ENCODE measurements around the gene FCHO2.

The FCHO2 gene

DNA sequence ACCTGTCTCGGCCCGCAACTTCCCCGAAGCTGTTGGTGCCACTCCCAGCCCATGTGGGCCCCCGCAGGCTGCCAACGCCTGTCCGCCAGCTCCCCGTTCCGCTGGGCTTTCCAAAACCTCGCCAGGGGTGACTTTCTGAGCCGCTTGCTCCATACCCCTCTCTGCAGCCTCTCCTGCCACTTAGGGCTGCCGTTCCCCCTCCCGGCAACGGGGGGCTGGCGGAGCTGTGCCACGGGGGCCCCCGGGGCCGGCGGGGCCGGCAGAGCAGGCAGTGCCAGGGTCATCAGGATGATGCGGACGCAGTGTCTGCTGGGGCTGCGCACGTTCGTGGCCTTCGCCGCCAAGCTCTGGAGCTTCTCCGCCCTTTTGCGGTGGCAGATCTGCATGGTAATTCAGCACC lies 40.8 kb downstream of the FCHO2 start:
- H2BK120ac ChIP-seq (ENCODE audit: insufficient read depth, low read length, poor library complexity), result no peak overlapping the region
- no peak for DNase-seq
- H3K27me3 ChIP-seq (ENCODE audit: insufficient read depth, low read length), result no peaks in the 10 kb centered on the region
- H3K79me2 ChIP-seq (ENCODE audit: control insufficient read depth, insufficient read depth, low read length, poor library complexity), result no peaks in the 10 kb centered on the region
- no peak overlapping the region for H3K27ac ChIP-seq (ENCODE audit: low read depth, low read length)
- H3K23ac ChIP-seq (ENCODE audit: low read length), result no peak overlapping the region
- H3K14ac ChIP-seq (ENCODE audit: low read length), result no peak overlapping the region
- H3K9ac ChIP-seq (ENCODE audit: low read length), result no peak overlapping the region
- H4K12ac ChIP-seq (ENCODE audit: low read depth, low read length), result no peak overlapping the region
- no peaks in the 10 kb centered on the region for H3K9me3 ChIP-seq (ENCODE audit: insufficient read depth, low read depth, low read length)
- WGBS (ENCODE audit: extremely low coverage, insufficient coverage, insufficient read length), result no CpG with 5 or more reads among the region's 28 CpGs
- H2BK5ac ChIP-seq (ENCODE audit: low read depth, low read length, poor library complexity), result no peak overlapping the region
- H3K4ac ChIP-seq (ENCODE audit: low read depth, low read length), result no peak overlapping the region
- H4K91ac ChIP-seq (ENCODE audit: low read depth, low read length), result no peak overlapping the region
- no peaks in the 10 kb centered on the region for H3K79me1 ChIP-seq (ENCODE audit: low read length)
- H2BK12ac ChIP-seq (ENCODE audit: low read length), result no peak overlapping the region
- no peaks in the 10 kb centered on the region for H3K4me1 ChIP-seq (ENCODE audit: control insufficient read depth in 1 of 2, insufficient read depth in 2 of 2, low read length in 2 of 2)
- peaks cover 14 to 17% of the 10 kb centered on the region in 2 experiments for H3K36me3 ChIP-seq (ENCODE audit: control insufficient read depth in 1 of 2, insufficient read depth in 2 of 2, low read length in 2 of 2)
- H2AK5ac ChIP-seq (ENCODE audit: low read length), result no peak overlapping the region
- no peak overlapping the region for H3K4me2 ChIP-seq (ENCODE audit: low read length)
- H3K18ac ChIP-seq (ENCODE audit: low read length), result no peak overlapping the region
- H4K8ac ChIP-seq (ENCODE audit: low read depth, low read length), result no peak overlapping the region
- no peak overlapping the region for H3K4me3 ChIP-seq (ENCODE audit: low read depth, low read length)
- no peak overlapping the region for H2AFZ ChIP-seq (ENCODE audit: insufficient read depth, low read length, poor library complexity)

GRCh38 chr5:72999916-73000315 lies 44.1 kb downstream of the FCHO2 start:
- Histone ChIP-seq H3K18ac (ENCODE audit: low read length) (no peak overlapping the region), H3K4me2 (ENCODE audit: low read length) (no peak overlapping the region), H3K27ac (ENCODE audit: low read depth, low read length) (no peak overlapping the region), H2BK12ac (ENCODE audit: low read length) (no peak overlapping the region), H3K9me3 (ENCODE audit: insufficient read depth, low read depth, low read length) (no peaks in the 10 kb centered on the region), H4K8ac (ENCODE audit: low read depth, low read length) (no peak overlapping the region), H3K27me3 (ENCODE audit: insufficient read depth, low read length) (no peaks in the 10 kb centered on the region), H3K4ac (ENCODE audit: low read depth, low read length) (no peak overlapping the region), H3K79me1 (ENCODE audit: low read length) (no peaks in the 10 kb centered on the region), H2BK120ac (ENCODE audit: insufficient read depth, low read length, poor library complexity) (no peak overlapping the region), H3K23ac (ENCODE audit: low read length) (no peak overlapping the region), H4K91ac (ENCODE audit: low read depth, low read length) (no peak overlapping the region), H2AK5ac (ENCODE audit: low read length) (no peak overlapping the region), H2AFZ (ENCODE audit: insufficient read depth, low read length, poor library complexity) (no peak overlapping the region), H3K36me3 (ENCODE audit: control insufficient read depth in 1 of 2, insufficient read depth in 2 of 2, low read length in 2 of 2) (peaks cover 14 to 17% of the 10 kb centered on the region in 2 experiments), H2BK5ac (ENCODE audit: low read depth, low read length, poor library complexity) (no peak overlapping the region), H3K9ac (ENCODE audit: low read length) (no peak overlapping the region), H3K79me2 (ENCODE audit: control insufficient read depth, insufficient read depth, low read length, poor library complexity) (no peaks in the 10 kb centered on the region), H4K12ac (ENCODE audit: low read depth, low read length) (no peak overlapping the region), H3K4me1 (ENCODE audit: control insufficient read depth in 1 of 2, insufficient read depth in 2 of 2, low read length in 2 of 2) (no peaks in the 10 kb centered on the region), H3K4me3 (ENCODE audit: low read depth, low read length) (no peak overlapping the region), H3K14ac (ENCODE audit: low read length) (no peak overlapping the region)
- WGBS (ENCODE audit: extremely low coverage, insufficient coverage, insufficient read length), result no CpG with 5 or more reads among the region's 4 CpGs
- no peak for DNase-seq

DNA sequence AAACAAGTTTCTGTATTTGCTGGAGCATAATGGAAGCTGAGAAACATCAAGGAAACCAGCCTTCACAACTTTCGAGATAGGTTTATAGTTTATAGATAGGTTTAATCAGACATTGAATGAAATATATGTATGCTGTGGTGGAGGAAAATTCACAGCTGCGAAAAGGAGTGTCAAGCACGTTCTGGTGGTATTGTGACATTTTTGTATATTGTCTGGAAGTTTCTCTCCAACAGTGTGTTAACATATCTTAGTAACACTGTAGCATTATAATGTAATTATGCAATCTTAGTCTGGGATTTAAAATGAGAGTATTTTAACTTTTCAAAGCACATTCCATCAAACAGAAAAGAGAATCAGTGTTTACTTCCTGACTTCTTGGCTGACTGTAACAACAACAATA lies 50.0 kb downstream of the FCHO2 start:
- no peak overlapping the region for H4K12ac ChIP-seq (ENCODE audit: low read depth, low read length)
- H2AK5ac ChIP-seq (ENCODE audit: low read length), result no peak overlapping the region
- H3K27me3 ChIP-seq (ENCODE audit: insufficient read depth, low read length), result no peaks in the 10 kb centered on the region
- no peak overlapping the region for H3K27ac ChIP-seq (ENCODE audit: low read depth, low read length)
- H4K8ac ChIP-seq (ENCODE audit: low read depth, low read length), result no peak overlapping the region
- no peak overlapping the region for H3K4me3 ChIP-seq (ENCODE audit: low read depth, low read length)
- no peaks in the 10 kb centered on the region for H3K79me2 ChIP-seq (ENCODE audit: control insufficient read depth, insufficient read depth, low read length, poor library complexity)
- H3K4me2 ChIP-seq (ENCODE audit: low read length), result no peak overlapping the region
- H4K91ac ChIP-seq (ENCODE audit: low read depth, low read length), result no peak overlapping the region
- no peak overlapping the region for H3K4ac ChIP-seq (ENCODE audit: low read depth, low read length)
- WGBS (ENCODE audit: extremely low coverage, insufficient coverage, insufficient read length), result no CpG with 5 or more reads among the region's 3 CpGs
- no peak overlapping the region for H3K23ac ChIP-seq (ENCODE audit: low read length)
- H3K79me1 ChIP-seq (ENCODE audit: low read length), result no peaks in the 10 kb centered on the region
- no peak overlapping the region for H2AFZ ChIP-seq (ENCODE audit: insufficient read depth, low read length, poor library complexity)
- H3K9me3 ChIP-seq (ENCODE audit: insufficient read depth, low read depth, low read length), result no peaks in the 10 kb centered on the region
- H3K18ac ChIP-seq (ENCODE audit: low read length), result no peak overlapping the region
- DNase-seq, result no peak
- H3K14ac ChIP-seq (ENCODE audit: low read length), result no peak overlapping the region
- no peak overlapping the region for H2BK5ac ChIP-seq (ENCODE audit: low read depth, low read length, poor library complexity)
- H3K36me3 ChIP-seq (ENCODE audit: control insufficient read depth in 1 of 2, insufficient read depth in 2 of 2, low read length in 2 of 2), result no peaks in the 10 kb centered on the region
- no peak overlapping the region for H2BK120ac ChIP-seq (ENCODE audit: insufficient read depth, low read length, poor library complexity)
- no peak overlapping the region for H3K9ac ChIP-seq (ENCODE audit: low read length)
- H3K4me1 ChIP-seq (ENCODE audit: control insufficient read depth in 1 of 2, insufficient read depth in 2 of 2, low read length in 2 of 2), result no peaks in the 10 kb centered on the region
- H2BK12ac ChIP-seq (ENCODE audit: low read length), result no peak overlapping the region

DNA sequence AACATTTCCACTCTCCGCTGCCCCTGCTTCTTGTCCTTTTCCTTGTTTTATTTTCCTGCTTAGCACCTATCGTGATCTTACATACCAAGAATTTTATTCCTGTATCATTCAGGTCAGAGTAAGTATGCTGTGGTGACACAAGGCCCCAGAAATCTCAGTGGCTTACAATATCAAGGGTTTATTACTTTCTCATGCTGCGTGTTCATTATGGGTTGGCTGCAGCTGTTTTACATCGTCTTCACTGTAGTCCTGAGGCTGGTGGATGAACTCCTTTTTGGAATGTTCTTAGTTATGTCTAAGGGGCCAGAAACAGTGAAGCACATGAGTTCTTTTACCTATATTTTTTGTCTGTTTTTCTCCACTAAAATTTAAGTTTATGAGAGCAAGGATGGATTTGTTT lies 51.2 kb downstream of the FCHO2 start:
- Histone ChIP-seq H2BK12ac (ENCODE audit: low read length) (no peak overlapping the region), H4K91ac (ENCODE audit: low read depth, low read length) (no peak overlapping the region), H3K14ac (ENCODE audit: low read length) (no peak overlapping the region), H4K8ac (ENCODE audit: low read depth, low read length) (no peak overlapping the region), H2AK5ac (ENCODE audit: low read length) (no peak overlapping the region), H3K79me1 (ENCODE audit: low read length) (no peaks in the 10 kb centered on the region), H3K4me2 (ENCODE audit: low read length) (no peak overlapping the region), H3K23ac (ENCODE audit: low read length) (no peak overlapping the region), H3K4ac (ENCODE audit: low read depth, low read length) (no peak overlapping the region), H2BK120ac (ENCODE audit: insufficient read depth, low read length, poor library complexity) (no peak overlapping the region), H3K18ac (ENCODE audit: low read length) (no peak overlapping the region), H3K27ac (ENCODE audit: low read depth, low read length) (no peak overlapping the region), H3K9ac (ENCODE audit: low read length) (no peak overlapping the region), H4K12ac (ENCODE audit: low read depth, low read length) (no peak overlapping the region), H2AFZ (ENCODE audit: insufficient read depth, low read length, poor library complexity) (no peak overlapping the region), H3K4me3 (ENCODE audit: low read depth, low read length) (no peak overlapping the region), H3K9me3 (ENCODE audit: insufficient read depth, low read depth, low read length) (no peaks in the 10 kb centered on the region), H3K36me3 (ENCODE audit: control insufficient read depth in 1 of 2, insufficient read depth in 2 of 2, low read length in 2 of 2) (peaks cover 0 to 3% of the 10 kb centered on the region in 2 experiments), H3K27me3 (ENCODE audit: insufficient read depth, low read length) (no peaks in the 10 kb centered on the region), H2BK5ac (ENCODE audit: low read depth, low read length, poor library complexity) (no peak overlapping the region), H3K79me2 (ENCODE audit: control insufficient read depth, insufficient read depth, low read length, poor library complexity) (no peaks in the 10 kb centered on the region), H3K4me1 (ENCODE audit: control insufficient read depth in 1 of 2, insufficient read depth in 2 of 2, low read length in 2 of 2) (no peaks in the 10 kb centered on the region)
- WGBS (ENCODE audit: extremely low coverage, insufficient coverage, insufficient read length), result no CpG with 5 or more reads among the region's 4 CpGs
- no peak for DNase-seq

Data from trophoblast cell (in vitro differentiated cells and primary cell).